PC-9 (cell line): ENCODE data around the gene ACY1. TPM values are rescaled to one million over a fixed set of nuclear protein-coding genes. Genes with fewer than 3 reads are reported as not detected.

Experiments
- BruUV-seq: library from RNA; stranded (reverse); fragments of 400-500 nt; replicated peaks from 2 replicates; lab custom pipeline; 2021; lab: Mats Ljungman, UMichigan
- CTCF ChIA-PET: fragments of 300-600 bp; sonication (Branson Sonifier 250); formaldehyde crosslinking; loops from one replicate; lab custom pipeline; 2022; ENCODE audit warnings: antibody characterized with exemption; lab: Charles Lee
- POLR2A ChIA-PET: fragments of 300-600 bp; sonication (Branson Sonifier 250); formaldehyde crosslinking; loops from one replicate; lab custom pipeline; 2022; ENCODE audit warnings: antibody characterized with exemption; ENCODE audit not compliant: unreplicated experiment; lab: Charles Lee
- DNase-seq, 2 experiments: peaks; one replicate each; pipeline versions ENCODE4 v3.0.0 to v3.0.0-alpha.2; 2015 to 2022; ENCODE audit warnings: mixed read lengths in 1 of 2
- H2AFZ ChIP-seq: fragments of 200-600 bp; sonication (generic); 2 replicates; pipeline ENCODE4 v1.8.1; 2017; ENCODE audit warnings: antibody characterized with exemption
- H3F3A ChIP-seq: fragments of 200-600 bp; sonication (generic); 2 replicates; pipeline ENCODE4 v1.8.1; 2017; ENCODE audit warnings: antibody characterized with exemption, mild to moderate bottlenecking, low read depth; ENCODE audit not compliant: insufficient read depth
- H3K27ac ChIP-seq: fragments of 200-600 bp; sonication (generic); 2 replicates; pipeline ENCODE4 v1.6.1; 2016; ENCODE audit warnings: mixed run types
- H3K27me3 ChIP-seq: fragments of 200-600 bp; sonication (generic); 2 replicates; pipeline ENCODE4 v1.6.1; 2016; ENCODE audit warnings: low read depth, mixed run types; ENCODE audit not compliant: insufficient read depth
- H3K36me3 ChIP-seq: fragments of 200-600 bp; sonication (generic); 2 replicates; pipeline ENCODE4 v1.6.1; 2016; ENCODE audit warnings: low read depth, mixed run types
- H3K4me1 ChIP-seq: fragments of 200-600 bp; sonication (generic); replicated peaks from 2 replicates; pipeline ENCODE4 v1.6.1; 2016; ENCODE audit warnings: mixed run types; ENCODE audit not compliant: insufficient read depth
- H3K4me2 ChIP-seq: fragments of 200-600 bp; sonication (generic); 2 replicates; pipeline ENCODE4 v1.6.1; 2017; ENCODE audit warnings: mixed run types
- H3K4me3 ChIP-seq: fragments of 200-600 bp; sonication (generic); 2 replicates; pipeline ENCODE4 v1.6.1; 2016; ENCODE audit warnings: mixed run types
- H3K79me2 ChIP-seq: fragments of 200-600 bp; sonication (generic); 2 replicates; pipeline ENCODE4 v1.6.1; 2017; ENCODE audit warnings: low read depth, mixed run types
- H3K9me2 ChIP-seq: fragments of 200-600 bp; sonication (generic); 2 replicates; pipeline ENCODE4 v1.8.1; 2017; ENCODE audit warnings: mild to moderate bottlenecking; ENCODE audit not compliant: insufficient read depth
- H3K9me3 ChIP-seq: fragments of 200-600 bp; sonication (generic); 2 replicates; pipeline ENCODE4 v1.8.1; 2016; ENCODE audit warnings: low read depth; ENCODE audit not compliant: insufficient read depth
- H4K20me1 ChIP-seq: fragments of 200-600 bp; sonication (generic); 2 replicates; pipeline ENCODE4 v1.8.1; 2017; ENCODE audit not compliant: insufficient read depth
- CTCF ChIP-seq: fragments of 200-600 bp; sonication (generic); conservative IDR thresholded peaks from 2 replicates; pipeline ENCODE4 v1.6.1; 2017; ENCODE audit warnings: mixed run types, antibody characterized with exemption, mild to moderate bottlenecking, moderate library complexity
- EZH2 ChIP-seq: fragments of 200-600 bp; sonication (generic); IDR thresholded peaks from 2 replicates; pipeline ENCODE4 v1.8.0; 2017; ENCODE audit warnings: antibody characterized with exemption, low read depth
- intact Hi-C: fragments of 100-400 bp; cut with micrococcal nuclease; formaldehyde crosslinking; loops from one replicate; pipeline ENCODE4 v1.10.0; 2022; ENCODE audit not compliant: unreplicated experiment
- total RNA-seq: library from RNA; stranded (reverse); gene quantifications from 2 replicates; pipeline ENCODE4 v1.2.3, GENCODE V29; 2021

ACY1 gene
- total RNA-seq, 1 experiment from 2014 or later, result 52.2 TPM

- Histone ChIP-seq H3F3A (no peaks in the 10 kb centered on the region), H4K20me1 (no peaks in the 10 kb centered on the region), H3K79me2 (no peaks in the 10 kb centered on the region), H3K9me3 (no peaks in the 10 kb centered on the region), H2AFZ (no peak overlapping the region), H3K27ac (no peak overlapping the region), H3K36me3 (no peaks in the 10 kb centered on the region), H3K4me3 (no peak overlapping the region), H3K4me1 (no peaks in the 10 kb centered on the region), H3K27me3 (no peaks in the 10 kb centered on the region), H3K9me2 (no peaks in the 10 kb centered on the region), H3K4me2 (no peak overlapping the region)
- no peak for DNase-seq
- ChIA-PET POLR2A (no interaction called here), CTCF (no interaction called here)
- BruUV-seq, result no TSS peak
- TF ChIP-seq EZH2 (no peak), CTCF (no peak)
- intact Hi-C loops, result no loop called here
These were observed 34.3 kb downstream of the ACY1 start for GRCh38 chr3:52017586-52017985.

GRCh38 chr3:52018319-52019000 lies 35.1 kb downstream of the ACY1 start:
- no peak for DNase-seq
- H4K20me1 ChIP-seq, result no peaks in the 10 kb centered on the region
- no peak overlapping the region for H3K4me3 ChIP-seq
- H3K4me2 ChIP-seq, result no peak overlapping the region
- H3K27ac ChIP-seq, result no peak overlapping the region
- H3K27me3 ChIP-seq, result no peaks in the 10 kb centered on the region
- H3K9me2 ChIP-seq, result no peaks in the 10 kb centered on the region
- H3K9me3 ChIP-seq, result no peaks in the 10 kb centered on the region
- POLR2A ChIA-PET, result no interaction called here
- no peaks in the 10 kb centered on the region for H3F3A ChIP-seq
- no peaks in the 10 kb centered on the region for H3K79me2 ChIP-seq
- no peak overlapping the region for H2AFZ ChIP-seq
- BruUV-seq, result no TSS peak
- H3K36me3 ChIP-seq, result no peaks in the 10 kb centered on the region
- TF ChIP-seq CTCF (no peak), EZH2 (no peak)
- H3K4me1 ChIP-seq, result no peaks in the 10 kb centered on the region
- intact Hi-C loops, result no loop called here
- CTCF ChIA-PET, result no interaction called here

GRCh38 chr3:52019352-52020080 lies 36.2 kb downstream of the ACY1 start:
- POLR2A ChIA-PET, result no interaction called here
- Histone ChIP-seq H3F3A (no peaks in the 10 kb centered on the region), H4K20me1 (no peaks in the 10 kb centered on the region), H3K9me2 (no peaks in the 10 kb centered on the region), H3K79me2 (no peaks in the 10 kb centered on the region), H3K27ac (no peak overlapping the region), H3K27me3 (no peaks in the 10 kb centered on the region), H3K4me1 (no peaks in the 10 kb centered on the region), H3K4me3 (no peak overlapping the region), H3K9me3 (no peaks in the 10 kb centered on the region), H2AFZ (no peak overlapping the region), H3K4me2 (no peak overlapping the region), H3K36me3 (no peaks in the 10 kb centered on the region)
- intact Hi-C loops, result no loop called here
- DNase-seq, result no peak
- TF ChIP-seq CTCF (no peak), EZH2 (no peak)
- no TSS peak for BruUV-seq
- CTCF ChIA-PET, result no interaction called here
